HL-60 (cell line): ENCODE measurements around the gene PEX13.

Experiments used
- GABPA ChIP-seq: IDR thresholded peaks from 2 replicates; pipeline ENCODE4 v1.6.1; 2012; ENCODE audit warnings: low read depth
- POLR2AphosphoS5 ChIP-seq: IDR thresholded peaks from 2 replicates; pipeline ENCODE4 v1.6.1; 2012; ENCODE audit warnings: low read depth
- SPI1 ChIP-seq: IDR thresholded peaks from 2 replicates; pipeline ENCODE4 v1.6.1; 2012; ENCODE audit warnings: low read depth, mild to moderate bottlenecking, borderline replicate concordance
- TF ChIP-seq, protein P1 (sequence below): IDR thresholded peaks from one replicate; pipeline ENCODE4 v1.5.1; 2011; ENCODE audit warnings: low read length, control low read depth, inconsistent platforms; ENCODE audit not compliant: insufficient read depth
- TF ChIP-seq, protein P2 (sequence below): IDR thresholded peaks from 2 replicates; pipeline ENCODE4 v1.6.1; 2012; ENCODE audit warnings: low read depth; ENCODE audit not compliant: insufficient replicate concordance

DNA sequence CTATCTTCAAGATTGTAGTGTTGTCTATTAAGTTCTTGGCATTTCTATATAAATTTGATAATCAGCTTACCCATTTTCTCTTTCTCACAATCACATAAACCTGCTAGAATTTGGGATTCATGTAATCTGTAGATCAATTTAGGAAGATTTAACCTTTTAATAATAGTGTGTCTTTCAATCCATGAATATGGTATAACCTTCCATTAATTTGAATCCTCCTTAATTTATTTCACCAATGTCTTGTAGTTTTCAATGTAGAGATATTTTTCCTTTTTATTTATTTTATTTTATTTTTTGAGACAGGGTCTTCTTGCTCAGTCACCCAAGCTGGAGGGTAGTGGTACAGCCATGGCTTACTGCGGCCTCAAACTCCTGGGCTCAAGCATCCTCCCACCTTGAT, 68.4 kb downstream of the PEX13 start:
- TF ChIP-seq, protein P1, sequence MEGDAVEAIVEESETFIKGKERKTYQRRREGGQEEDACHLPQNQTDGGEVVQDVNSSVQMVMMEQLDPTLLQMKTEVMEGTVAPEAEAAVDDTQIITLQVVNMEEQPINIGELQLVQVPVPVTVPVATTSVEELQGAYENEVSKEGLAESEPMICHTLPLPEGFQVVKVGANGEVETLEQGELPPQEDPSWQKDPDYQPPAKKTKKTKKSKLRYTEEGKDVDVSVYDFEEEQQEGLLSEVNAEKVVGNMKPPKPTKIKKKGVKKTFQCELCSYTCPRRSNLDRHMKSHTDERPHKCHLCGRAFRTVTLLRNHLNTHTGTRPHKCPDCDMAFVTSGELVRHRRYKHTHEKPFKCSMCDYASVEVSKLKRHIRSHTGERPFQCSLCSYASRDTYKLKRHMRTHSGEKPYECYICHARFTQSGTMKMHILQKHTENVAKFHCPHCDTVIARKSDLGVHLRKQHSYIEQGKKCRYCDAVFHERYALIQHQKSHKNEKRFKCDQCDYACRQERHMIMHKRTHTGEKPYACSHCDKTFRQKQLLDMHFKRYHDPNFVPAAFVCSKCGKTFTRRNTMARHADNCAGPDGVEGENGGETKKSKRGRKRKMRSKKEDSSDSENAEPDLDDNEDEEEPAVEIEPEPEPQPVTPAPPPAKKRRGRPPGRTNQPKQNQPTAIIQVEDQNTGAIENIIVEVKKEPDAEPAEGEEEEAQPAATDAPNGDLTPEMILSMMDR: no peak
- no peak for TF ChIP-seq POLR2AphosphoS5
- TF ChIP-seq, protein P2, sequence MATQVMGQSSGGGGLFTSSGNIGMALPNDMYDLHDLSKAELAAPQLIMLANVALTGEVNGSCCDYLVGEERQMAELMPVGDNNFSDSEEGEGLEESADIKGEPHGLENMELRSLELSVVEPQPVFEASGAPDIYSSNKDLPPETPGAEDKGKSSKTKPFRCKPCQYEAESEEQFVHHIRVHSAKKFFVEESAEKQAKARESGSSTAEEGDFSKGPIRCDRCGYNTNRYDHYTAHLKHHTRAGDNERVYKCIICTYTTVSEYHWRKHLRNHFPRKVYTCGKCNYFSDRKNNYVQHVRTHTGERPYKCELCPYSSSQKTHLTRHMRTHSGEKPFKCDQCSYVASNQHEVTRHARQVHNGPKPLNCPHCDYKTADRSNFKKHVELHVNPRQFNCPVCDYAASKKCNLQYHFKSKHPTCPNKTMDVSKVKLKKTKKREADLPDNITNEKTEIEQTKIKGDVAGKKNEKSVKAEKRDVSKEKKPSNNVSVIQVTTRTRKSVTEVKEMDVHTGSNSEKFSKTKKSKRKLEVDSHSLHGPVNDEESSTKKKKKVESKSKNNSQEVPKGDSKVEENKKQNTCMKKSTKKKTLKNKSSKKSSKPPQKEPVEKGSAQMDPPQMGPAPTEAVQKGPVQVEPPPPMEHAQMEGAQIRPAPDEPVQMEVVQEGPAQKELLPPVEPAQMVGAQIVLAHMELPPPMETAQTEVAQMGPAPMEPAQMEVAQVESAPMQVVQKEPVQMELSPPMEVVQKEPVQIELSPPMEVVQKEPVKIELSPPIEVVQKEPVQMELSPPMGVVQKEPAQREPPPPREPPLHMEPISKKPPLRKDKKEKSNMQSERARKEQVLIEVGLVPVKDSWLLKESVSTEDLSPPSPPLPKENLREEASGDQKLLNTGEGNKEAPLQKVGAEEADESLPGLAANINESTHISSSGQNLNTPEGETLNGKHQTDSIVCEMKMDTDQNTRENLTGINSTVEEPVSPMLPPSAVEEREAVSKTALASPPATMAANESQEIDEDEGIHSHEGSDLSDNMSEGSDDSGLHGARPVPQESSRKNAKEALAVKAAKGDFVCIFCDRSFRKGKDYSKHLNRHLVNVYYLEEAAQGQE: no peak
- no peak for TF ChIP-seq GABPA
- no peak for TF ChIP-seq SPI1
